GM21515 (cell line): ENCODE data around the gene ZSCAN5A.
"Not testable (repeated sequence)": the region's sequence is repeated elsewhere in the genome, so short reads cannot be mapped to it uniquely, and the experiment has no call there.

ENCODE experiments used
- ATAC-seq: cut with Tn5 transposase; IDR thresholded peaks from one replicate; pipeline ENCODE4 v1.9.1; 2021; ENCODE audit not compliant: unreplicated experiment

The ZSCAN5A gene

DNA sequence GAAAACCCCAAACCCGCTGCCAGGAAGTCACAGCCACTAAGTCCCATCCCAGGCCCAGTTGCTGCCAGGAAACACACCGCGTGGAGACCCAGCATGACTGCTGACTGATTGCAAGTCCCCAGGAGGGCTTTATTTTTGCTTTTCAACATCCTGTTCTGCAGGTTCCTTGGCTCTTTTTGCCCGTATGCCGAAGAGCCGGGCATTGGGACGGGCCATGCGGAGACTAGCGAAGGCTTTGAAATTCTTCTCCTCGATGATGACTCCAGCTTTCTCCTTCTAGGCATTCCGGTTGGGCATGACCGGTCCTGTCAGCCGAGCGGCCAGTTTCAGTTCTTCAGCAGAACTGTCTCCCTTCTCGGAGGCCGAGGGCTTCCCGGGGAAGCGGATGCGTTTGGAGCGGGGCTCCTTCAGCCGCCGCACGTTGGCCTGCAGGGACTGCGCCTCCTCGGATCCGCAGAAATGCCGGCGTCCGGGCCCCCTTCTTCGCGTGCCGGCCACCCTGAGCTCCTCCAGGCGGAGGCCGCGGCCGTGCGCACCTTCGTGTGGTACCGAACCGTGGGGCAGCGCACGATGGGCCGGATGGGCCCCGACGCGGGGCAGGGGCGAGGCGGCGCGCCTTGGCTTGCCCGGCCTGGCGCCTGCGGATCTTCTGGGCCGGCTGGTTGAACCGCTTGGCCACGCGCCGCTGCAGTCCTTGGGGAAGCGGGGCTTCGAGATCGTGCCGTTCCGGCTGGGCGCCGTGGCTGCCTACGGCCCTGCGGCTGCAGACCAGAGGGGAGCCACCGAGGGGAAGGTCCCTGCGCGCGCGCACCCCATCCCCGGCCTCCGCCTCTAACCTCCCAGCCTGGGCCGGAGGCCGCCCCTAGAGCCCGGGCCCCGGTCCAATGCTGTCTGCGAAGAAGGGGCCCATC lies 97.3 kb downstream of the ZSCAN5A start:
- no peak for ATAC-seq

DNA sequence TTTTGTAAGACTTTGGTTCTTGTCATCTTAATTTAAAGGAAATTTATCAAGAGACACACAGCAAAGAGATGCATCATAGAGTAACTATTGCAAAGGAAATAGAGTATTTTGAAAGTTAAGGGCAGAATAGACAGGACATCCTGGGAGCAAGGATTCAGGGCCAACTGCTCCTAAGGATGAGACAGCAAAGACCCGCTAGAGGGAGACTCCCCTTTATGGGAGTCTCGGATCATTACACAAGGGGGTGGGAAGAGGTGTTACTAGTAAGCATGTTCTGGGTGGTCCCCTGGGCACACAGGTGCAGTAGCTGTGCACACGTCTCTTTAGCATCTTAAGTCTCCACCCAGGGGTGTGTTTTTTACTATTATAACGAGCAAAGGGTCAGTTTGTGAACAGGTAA lies 102.9 kb downstream of the ZSCAN5A start:
- ATAC-seq, result no peak

DNA sequence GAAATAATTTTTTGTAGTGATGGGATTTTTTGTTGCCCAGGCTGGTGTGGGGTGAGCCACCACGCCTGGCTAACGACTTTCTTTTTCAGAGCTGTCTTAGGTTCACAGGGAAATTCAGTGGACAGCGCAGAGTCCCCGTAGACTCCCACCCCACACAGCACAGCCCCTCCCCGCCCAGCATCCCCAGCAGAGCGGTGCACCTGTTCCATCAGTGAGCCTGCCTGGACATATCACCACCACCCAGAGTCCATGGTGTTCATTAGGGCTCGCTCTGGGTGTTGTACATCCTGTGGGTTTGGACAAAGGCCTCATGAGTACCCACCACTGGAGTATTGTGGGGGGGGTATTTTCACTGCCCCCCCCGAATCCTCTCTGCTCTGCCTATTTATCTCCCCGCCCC lies 104.6 kb downstream of the ZSCAN5A start:
- ATAC-seq, result not testable (repeated sequence)

GRCh38 chr19:56209091-56209490 lies 105.5 kb downstream of the ZSCAN5A start:
- ATAC-seq, result no peak

DNA sequence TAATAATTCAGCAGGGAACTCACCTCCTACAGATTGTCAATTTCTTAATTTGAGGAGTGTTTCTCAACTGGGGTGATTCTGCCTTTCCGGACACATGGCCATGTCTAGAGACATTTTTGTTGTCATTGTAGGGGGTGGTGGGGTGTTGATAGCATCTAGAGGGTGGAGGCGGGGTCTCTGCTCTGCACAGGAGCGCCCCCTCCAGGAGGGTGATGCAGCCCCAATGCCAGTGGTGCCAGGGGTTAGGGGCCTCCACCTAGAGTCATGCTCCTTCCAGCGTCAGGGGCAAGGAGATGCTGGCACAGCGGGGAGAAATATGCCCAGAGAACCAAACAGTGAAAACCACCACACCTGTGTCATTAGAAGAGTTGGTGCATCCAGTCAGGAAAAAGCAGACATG lies 107.1 kb downstream of the ZSCAN5A start:
- not testable (repeated sequence) for ATAC-seq

- no peak for ATAC-seq
Measured at GRCh38 chr19:56201973-56202372, 112.7 kb downstream of the ZSCAN5A start, which contains the start of gene ZSCAN5C. Gene ZSCAN5C, plus strand, starts transcription at chr19:56202273. Its CDS starts 3,641 bp downstream, at chr19:56205914.

DNA sequence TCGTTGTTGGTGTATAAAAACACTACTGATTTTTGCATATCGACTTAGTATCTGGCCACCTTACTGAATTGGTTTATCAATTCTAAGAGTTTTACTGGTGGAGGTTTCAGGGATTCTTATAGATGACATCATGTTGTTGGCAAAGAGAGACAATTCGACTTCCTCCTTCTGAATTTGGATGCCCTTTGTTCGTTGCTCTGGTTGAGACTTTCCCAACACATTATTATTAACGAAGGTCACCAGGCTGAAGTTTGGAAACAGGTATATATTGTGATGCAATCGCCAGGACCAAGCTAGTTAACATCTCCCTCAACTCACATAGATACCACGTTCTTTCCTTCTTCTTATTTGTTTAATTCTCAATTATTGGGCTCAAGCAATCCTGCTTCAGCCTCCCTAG lies 115.0 kb downstream of the ZSCAN5A start:
- ATAC-seq, result no peak

DNA sequence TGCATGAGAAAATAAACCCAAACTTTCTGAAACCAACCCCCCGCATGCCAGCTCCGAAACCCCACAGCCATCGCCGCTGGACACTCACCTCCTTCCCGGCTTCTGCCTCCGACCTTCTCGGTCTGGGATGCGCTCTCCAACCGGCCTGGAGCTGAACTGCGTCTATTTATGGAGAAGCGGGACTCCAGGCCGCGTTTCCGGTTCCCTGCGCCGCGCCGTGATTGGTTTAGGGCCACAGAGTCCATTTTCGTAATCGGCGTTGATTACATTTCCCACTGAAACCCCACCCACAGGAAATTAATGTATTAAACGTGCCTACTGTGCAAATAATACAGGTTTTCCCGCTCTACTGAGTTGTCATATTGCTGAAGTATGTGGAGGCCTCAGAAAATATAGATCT lies 117.0 kb downstream of the ZSCAN5A start, which contains the start of gene ZSCAN5B:
Gene ZSCAN5B (minus strand): TSS at position 138 of the 400 bp plus-strand sequence. CDS start 4,731 bp downstream, outside the sequence.
- ATAC-seq, result not testable (repeated sequence)

GRCh38 chr19:56193981-56194640 lies 120.5 kb downstream of the ZSCAN5A start:
- no peak for ATAC-seq

DNA sequence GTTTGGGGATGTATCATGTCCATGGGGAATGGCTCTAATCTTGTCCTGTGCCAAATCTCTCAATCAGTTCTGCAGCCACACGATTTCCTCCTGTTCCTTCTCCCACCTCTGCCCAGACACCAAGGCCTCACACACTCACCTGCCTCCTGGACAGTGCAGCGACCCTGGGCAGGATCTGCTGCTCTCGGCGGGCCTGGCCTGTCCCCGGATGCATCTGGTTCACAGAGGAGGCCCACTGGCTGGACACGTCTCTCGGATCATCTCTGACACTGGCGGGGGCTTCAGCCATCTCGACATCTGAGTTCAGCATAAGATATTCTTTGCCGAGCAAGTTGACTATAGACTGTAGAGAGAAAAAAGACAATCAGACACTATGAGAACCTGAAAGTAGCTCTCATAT lies 122.9 kb downstream of the ZSCAN5A start:
- ATAC-seq, result no peak

DNA sequence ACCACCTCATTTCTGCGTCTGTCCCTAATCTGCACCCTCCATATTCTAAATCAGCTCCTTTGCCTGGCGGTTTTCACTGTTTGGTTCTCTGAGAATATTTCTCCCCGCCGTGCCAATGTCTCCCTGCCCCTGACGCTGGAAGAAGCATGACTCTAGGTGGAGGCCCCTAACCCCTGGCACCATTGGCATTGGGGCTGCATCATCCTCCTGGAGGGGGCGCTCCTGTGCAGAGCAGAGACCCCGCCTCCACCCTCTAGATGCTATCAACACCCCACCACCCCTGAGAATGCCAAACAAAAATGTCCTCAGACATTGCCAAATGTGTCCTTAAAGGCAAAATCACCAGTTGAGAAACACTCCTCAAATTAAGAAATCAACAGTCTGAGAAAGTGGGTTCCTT lies 123.5 kb downstream of the ZSCAN5A start:
- no peak for ATAC-seq

GRCh38 chr19:56189785-56190184 lies 124.9 kb downstream of the ZSCAN5A start:
- no peak for ATAC-seq

DNA sequence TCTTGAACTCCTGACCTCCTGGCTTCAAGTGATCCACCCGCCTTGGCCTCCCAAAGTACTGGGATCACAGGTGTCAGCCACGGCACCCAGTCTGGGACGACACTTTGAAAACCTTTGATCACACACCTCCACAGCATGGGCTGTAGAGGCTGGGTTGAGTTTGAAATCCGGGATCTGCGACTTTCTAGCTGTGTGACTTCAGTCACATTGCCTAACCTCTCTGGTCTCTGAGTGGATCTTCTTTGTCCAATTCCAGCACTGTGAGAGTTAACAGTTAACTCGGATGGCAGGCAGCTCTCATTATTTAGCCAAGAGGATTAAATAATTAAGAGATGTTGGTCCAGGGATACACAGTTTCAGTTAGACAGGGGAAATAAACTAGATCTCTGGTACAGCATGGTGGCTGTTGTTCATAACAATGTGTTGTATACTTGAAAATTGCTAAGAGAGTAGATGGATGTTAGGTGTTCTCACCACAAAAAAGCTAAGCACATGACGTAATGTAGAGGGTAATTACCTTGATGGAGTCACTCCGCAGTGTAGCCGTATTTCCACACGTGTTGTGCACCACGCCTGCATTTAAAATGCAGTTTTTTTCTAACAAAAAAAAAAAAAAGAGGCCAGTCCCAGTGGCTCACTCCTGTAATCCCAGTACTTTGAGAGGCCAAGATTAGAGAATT lies 136.9 kb downstream of the ZSCAN5A start:
- no peak for ATAC-seq

- ATAC-seq, result no peak
Measured at GRCh38 chr19:56176881-56177280, 137.8 kb downstream of the ZSCAN5A start.

- ATAC-seq, result not testable (repeated sequence)
Measured at GRCh38 chr19:56176310-56176709, 138.3 kb downstream of the ZSCAN5A start.

GRCh38 chr19:56175861-56176307 lies 138.8 kb downstream of the ZSCAN5A start, which contains the start of gene GALP:
Gene GALP, plus strand, starts transcription at chr19:56176008. Its CDS starts 1,101 bp downstream, at chr19:56177109.
- ATAC-seq, result not testable (repeated sequence)

- no peak for ATAC-seq
Measured at GRCh38 chr19:56174550-56174949, 140.1 kb downstream of the ZSCAN5A start.

- no peak for ATAC-seq
Measured at GRCh38 chr19:56174086-56174485, 140.6 kb downstream of the ZSCAN5A start.
